ENCODE measurements around the gene RHOA.

The RHOA gene

GRCh38 chr3:49324768-49325167 lies 87.0 kb downstream of the RHOA start:
- DNase-seq (ENCODE audit: low read depth): no peak

GRCh38 chr3:49316696-49317457 lies 94.9 kb downstream of the RHOA start:
- DNase-seq (ENCODE audit: low read depth): no peak

- DNase-seq (ENCODE audit: low read depth): peak; percentile 31
Measured at GRCh38 chr3:49313896-49314688, 97.7 kb downstream of the RHOA start.

- DNase-seq (ENCODE audit: low read depth): no peak
Measured at GRCh38 chr3:49311283-49311682, 100.5 kb downstream of the RHOA start.

- DNase-seq (ENCODE audit: low read depth): no peak
Measured at GRCh38 chr3:49310677-49311076, 101.1 kb downstream of the RHOA start.

Measured in non-pigmented ciliary epithelial cell (primary cell).